GM20431 (cell line): Measurements from ENCODE around the gene CNTN3.

Source experiments
- in situ Hi-C: fragments of 300-500 bp; cut with MseI, MboI; formaldehyde crosslinking; loops from one replicate; pipeline ENCODE4 v1.15.0; 2020; ENCODE audit warnings: low sequenced_read_pairs; ENCODE audit not compliant: unreplicated experiment

Gene CNTN3

DNA sequence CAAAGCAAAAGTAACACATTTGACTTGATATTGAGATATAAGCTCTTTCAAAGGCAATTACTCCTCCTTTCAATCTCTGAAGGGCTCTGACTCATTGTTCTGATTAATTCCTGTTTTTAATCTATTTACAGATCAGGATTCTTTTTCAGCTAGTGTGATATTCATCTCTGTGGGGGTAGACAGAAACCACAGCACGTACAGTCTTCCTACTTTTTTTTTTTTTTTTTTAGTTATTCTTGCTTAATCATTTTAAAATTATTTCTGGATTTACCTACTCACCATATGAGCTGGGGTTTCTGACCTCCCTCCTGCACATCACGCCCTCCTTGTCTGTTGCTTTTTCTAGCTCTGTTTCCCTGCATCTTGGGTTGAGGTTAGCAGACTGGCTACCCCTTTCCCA, 1.4 kb downstream of the CNTN3 start:
- in situ Hi-C loops, result no loop called here

DNA sequence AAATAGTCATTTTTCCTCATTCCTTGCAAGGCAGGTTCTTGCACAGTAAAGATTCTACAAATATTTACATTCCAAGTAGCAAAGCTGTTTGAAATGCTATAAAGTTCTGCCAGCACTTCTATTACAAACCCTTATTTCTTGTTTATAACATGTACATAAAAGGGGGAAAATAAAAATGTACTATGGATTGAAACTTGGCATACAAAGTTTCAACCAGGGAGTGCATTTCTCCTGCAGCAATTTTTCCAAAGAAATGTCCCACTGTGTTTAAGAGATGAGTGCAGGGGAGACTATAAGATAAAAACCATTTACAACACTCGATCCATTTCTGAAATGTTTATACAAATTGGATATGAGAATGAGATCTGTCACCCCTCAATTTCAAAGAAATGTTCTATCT, 3.3 kb downstream of the CNTN3 start:
- in situ Hi-C loops, result no loop called here

DNA sequence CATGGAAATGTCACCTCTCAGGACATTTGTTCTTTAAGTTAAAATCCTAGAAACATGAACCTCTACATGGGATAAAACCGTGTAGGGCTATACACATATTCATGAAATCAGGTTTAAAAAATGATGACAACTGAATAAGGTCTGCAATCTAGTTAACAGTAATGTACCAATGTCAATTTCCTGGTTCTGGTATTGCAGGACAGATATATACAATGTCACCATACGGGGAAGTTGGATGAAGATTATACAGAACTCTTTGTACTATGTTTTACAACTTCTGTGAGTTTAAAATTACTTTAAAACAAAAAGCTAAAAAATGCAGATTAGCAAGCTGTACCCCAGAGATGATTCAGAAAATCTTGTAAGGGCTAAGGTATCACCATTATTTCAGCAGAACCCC, 6.7 kb downstream of the CNTN3 start:
- in situ Hi-C loops, result no loop called here

DNA sequence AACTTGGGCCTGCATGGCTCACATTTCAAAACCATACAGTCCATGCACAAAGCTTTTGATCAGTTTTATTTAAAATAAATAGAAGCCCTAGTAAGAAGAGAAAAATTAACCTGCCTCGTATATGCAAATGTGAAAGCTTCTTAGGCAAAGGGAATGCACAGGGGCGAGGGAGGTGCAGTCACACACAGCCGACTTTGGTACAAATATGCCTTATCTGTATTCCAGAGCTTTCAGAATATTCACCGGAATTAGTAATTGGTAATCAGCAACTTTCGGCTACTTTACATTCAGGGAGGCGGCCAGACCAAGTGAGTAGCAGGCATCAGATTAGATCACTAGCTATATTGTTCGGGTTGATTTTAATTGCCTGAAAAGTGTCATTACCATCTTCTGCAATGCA, 7.5 kb downstream of the CNTN3 start:
- in situ Hi-C loops, result no loop called here

DNA sequence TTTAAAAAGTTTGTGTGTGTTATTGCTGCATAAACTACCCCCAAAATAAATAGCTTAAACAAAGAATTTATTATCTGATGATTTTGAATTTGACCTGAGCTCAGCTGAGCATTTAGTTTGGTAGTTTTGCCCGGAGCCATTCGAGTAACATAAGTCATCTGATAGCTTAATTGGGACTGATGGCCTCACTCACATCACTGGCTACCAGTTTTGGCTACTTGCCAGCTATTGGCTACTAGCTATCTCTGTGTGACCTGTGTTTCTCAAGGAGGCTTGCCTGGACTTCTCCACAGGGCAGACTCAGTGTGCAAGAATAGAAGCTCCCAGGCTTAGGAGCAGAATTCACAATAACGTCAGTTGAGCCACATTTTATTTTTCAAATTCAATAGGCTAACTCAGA, 9.0 kb downstream of the CNTN3 start:
- in situ Hi-C loops, result no loop called here

DNA sequence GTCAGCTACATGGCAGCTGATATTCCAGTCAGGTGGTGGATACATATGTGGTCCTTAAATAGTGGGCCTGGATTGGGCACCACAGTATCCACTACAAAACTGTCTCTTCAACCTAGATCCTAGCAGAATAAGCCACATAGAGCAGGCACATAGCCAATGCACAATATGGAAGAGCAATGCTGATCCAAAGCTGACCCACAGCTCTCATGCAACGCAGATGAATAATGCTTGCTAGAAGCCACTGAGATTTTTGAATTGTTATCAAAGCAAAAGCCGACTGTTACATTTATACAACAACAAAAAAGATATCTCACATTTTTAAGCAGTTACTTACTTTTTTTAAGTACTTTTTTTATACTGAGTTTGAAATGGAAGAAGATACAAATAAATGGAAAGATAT, 11.2 kb downstream of the CNTN3 start:
- in situ Hi-C loops, result no loop called here

DNA sequence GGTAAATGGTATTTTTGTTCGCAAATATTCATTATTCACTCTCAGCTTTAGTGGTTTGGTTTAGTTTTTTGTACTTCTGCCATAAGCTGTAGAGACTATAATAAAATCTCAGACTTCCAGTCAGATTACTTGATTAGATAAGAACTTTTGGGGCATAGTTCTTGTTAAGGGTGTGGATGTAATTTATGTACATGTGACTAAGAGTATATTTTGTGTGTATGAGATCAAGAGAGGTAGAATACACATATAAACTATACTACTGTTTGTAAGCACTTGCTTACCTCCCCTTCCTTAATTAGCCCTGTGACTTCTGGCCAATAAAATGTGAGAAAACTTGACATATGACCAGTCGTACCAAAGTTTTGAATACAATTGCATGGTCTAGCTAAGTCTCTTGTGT, 12.0 kb downstream of the CNTN3 start:
- in situ Hi-C loops, result no loop called here

DNA sequence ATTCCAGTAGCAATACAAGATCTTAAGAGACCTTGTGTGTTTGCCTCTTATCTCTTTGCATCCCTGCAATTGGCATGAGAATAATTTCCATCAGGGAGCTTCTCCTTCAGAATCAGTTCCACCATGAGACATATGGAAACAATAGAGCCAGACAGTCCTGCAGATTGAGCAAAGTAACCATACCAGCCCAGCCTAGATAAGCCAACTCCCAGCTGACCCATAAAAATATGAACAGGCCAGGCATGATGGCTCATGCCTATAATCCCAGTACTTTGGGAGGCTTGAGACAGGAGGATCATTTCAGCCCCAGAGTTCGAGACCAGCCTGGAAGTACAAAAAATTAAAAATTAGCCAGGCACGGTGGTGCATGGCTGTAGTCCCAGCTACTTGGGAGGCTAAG, 12.7 kb downstream of the CNTN3 start:
- in situ Hi-C loops, result no loop called here

DNA sequence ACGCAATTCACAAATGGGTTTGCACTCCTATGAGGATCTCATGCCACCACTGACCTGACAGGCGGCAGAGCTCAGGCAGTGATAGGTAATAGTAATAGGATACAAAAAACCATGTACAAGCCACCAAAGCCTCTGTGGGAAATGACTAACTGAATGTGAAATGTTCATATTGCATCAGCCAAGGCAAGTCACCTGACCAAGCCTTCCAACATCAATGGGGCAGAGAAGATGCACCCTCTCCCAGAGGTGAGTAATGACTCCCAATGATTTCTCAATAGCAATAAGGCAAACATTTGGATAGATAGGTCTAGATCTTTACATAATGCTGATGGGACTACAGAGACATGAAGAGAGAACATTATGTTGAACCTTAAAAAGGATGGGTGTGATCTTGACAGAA, 14.9 kb downstream of the CNTN3 start:
- in situ Hi-C loops, result no loop called here

DNA sequence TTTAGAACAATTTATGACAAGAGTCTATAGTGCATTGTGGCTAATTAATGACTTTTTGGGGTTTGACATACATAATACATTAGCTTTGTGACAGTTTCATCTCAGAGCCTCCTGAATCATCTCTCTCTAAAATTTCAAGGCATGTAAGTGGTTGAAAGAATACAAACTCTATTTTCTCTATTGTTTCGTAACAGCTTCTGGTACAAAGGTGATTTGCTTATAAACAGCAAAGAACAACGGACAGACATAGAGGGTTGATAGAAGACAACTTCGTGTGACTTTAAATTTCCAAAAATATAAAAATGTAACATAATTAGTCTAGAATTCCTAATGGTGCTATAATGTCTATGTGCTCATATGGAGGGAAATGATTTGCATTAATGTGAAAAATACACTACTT, 21.3 kb downstream of the CNTN3 start:
- in situ Hi-C loops, result no loop called here

DNA sequence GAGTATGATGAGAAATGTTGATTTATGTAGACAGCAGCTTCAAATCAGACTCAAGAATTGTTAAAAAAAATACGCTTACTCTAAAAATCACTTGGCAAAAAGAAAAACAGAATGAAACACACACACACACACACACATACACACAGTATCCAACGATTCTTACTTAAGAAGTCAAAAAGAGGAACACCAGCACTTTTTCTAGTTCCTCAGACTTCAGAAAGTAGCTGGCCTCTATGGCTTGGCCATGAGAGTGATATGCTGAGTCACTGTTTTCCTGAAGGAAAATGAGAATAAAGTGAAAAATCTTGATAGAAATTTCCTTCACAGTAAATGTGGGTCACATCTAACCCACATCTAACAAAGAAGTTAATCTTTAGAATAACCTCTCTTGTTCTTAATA, 22.1 kb downstream of the CNTN3 start:
- in situ Hi-C loops, result no loop called here

DNA sequence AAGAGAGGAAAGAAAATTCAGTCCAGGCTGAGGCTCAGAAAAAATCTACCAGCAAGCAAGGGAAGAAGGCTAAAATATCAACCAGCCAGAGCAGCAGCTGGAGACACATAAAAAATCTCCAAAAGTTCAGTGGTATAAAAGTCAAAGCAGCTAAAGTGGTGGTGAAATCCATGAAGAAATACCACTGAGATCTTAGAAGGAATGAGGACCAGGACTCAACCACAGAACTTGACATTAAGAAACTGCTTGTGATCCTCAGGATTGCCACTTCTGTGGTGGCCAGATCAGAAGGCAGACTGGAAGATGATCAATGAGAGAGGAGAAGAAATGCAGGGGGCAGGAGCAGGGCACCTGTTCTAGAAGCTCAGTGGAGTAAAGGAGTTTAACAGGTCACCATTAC, 22.5 kb downstream of the CNTN3 start:
- in situ Hi-C loops, result no loop called here

DNA sequence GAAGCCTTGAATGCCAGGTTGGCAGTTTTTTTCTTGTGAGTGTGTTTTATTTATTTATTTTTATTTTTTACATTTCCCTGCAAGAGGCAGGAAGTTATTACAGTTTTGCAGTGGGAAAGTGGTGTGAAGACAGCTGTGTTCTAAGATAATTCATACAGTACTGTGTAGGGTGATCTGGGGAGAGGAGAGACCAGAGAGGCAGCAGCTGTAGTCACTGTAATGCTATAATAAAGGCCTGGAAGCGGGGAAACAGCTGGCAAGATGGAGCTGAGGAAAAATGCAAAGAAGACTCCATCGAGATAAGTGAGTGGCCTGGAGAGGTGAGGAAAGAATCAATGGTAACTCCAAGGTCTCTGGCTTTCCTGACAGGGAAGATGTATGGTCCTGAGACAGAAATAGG, 23.1 kb downstream of the CNTN3 start:
- in situ Hi-C loops, result no loop called here

DNA sequence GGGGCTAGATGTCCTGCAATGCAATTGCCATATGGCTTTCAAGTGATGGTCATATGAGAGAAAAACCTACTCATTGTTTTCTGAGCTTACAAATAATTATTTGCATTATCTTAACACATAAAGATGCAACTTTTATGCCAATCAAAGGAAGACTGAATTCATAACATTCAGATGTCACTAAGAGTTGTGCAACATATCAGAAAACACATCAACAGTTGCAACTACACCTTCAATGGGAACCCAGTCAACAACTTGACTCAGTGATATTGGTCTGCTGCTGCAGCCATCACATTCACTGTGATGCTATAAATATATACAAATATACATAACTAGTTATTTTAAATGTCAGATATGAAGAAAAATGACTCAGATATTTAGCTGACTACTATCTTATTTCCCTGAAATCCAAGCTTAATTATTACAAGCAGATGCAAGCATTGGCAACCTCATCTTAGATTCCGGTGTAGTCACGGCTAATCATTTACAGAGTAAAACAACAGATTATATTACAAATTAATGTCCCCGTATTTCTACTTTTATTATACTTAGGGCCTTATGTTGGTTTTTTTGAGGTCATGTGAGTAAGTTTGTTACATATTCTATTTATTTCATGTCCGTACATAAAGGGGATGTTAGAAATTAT, 23.7 kb downstream of the CNTN3 start:
- in situ Hi-C loops, result no loop called here

DNA sequence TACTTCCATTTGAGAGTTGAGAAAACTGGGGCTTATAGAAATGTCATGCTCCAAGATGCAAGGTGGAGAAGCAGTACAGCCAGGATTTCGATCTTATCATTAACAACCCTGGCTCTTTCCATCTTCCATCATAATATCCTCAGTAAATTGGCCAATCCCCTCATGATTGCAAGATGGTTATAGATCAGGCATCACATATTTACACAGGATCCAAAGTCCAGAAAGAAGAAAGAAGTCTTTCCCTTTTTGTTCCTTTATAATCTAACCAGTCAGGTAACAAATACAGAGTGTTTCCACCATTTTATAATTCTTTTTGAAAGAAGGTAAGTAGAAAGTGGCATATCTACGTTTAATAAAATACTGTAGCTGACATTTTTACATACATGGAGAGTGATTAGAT, 29.7 kb downstream of the CNTN3 start:
- in situ Hi-C loops, result no loop called here

DNA sequence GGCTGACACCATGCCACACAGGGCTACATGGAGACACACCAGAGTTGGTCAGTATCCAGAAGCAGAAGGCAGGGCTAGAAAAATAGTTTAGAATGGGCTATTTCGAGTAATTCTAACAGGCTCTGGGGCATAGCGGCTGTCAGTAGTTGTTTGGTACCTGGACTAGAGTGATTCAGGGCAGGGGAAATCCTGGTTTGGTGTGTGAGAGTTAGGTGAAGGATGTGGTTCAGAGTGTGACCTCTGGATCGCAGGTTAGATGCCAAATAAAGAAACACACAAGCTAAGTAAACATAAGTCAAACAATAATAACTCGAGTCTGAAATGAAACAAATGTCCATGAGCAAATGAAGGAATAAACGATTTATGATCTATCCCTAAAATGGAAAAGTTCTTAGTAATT, 31.5 kb downstream of the CNTN3 start:
- in situ Hi-C loops, result no loop called here

DNA sequence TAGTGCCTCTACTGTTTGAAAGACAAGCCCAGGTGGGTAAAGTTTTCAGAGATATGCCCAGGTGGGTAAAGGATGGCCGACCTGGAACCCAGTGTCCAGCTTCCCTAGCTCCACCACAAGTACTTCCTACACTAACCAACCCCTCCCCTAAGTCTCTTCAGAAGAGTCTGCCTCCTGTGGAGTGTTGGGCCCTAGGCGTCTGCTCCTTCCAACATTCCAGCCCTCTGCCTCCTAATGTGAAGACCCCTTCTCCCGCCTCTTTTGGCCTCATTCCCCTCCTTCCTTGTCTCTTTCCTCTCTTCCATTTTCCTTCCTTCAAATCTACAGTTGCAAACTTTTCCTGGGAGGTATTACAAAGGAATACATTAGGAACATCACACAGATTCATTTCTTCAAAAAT, 38.6 kb downstream of the CNTN3 start:
- in situ Hi-C loops, result no loop called here

DNA sequence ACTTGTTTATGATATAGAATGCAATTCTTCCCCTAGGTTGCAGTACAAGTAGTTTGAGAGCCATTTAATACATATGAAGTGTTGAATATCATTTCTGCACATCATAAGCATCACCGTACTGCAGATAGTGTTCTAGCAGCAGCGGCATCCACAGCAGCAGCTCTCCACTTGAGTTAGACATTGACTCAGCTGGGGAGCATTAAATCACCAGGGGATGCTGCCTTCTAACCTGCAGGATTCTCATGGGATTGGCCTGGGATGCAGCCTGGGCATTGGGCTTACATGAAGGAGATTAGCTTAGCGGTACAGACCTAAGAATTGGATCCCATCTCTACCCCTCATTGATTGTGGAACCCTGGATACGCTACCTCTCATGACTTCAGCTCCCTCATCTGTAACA, 43.3 kb downstream of the CNTN3 start:
- in situ Hi-C loops, result no loop called here
